Ovary (tissue), 9 donors: ENCODE measurements around the gene TMEM221. TPM values are rescaled to one million over a fixed set of nuclear protein-coding genes. Genes with fewer than 3 reads are reported as not detected.

Experiments used
- DNase-seq, 5 donors: peaks; one replicate each; pipeline ENCODE4 v3.0.0-alpha.2; 2019 to 2020
- H3K27ac ChIP-seq, 2 donors: fragments of 200-600 bp; one replicate each; pipeline versions ENCODE4 v1.5.1 to v1.8.0; 2019 to 2022
- H3K27me3 ChIP-seq: fragments of 200-600 bp; one replicate; pipeline ENCODE4 v1.8.0; 2022
- H3K36me3 ChIP-seq: fragments of 200-600 bp; sonication (generic); one replicate; pipeline ENCODE4 v1.5.1; 2019
- H3K4me1 ChIP-seq: one replicate; pipeline ENCODE4 v1.8.1; 2013; ENCODE audit warnings: mild to moderate bottlenecking, moderate library complexity; ENCODE audit not compliant: insufficient read depth
- H3K4me3 ChIP-seq: fragments of 200-600 bp; sonication (generic); one replicate; pipeline ENCODE4 v1.5.1; 2017
- H3K9me3 ChIP-seq, 2 donors: fragments of 200-600 bp in 1 of 2; sonication (generic) in 1 of 2; one replicate each; pipeline versions ENCODE4 v1.5.1 to v1.8.1; 2013 to 2019; ENCODE audit warnings: mild to moderate bottlenecking in 1 of 2, moderate library complexity in 1 of 2
- EP300 ChIP-seq: sonication (generic); formaldehyde crosslinking; IDR thresholded peaks from one replicate; pipeline ENCODE4 v1.6.1; 2017; ENCODE audit warnings: antibody characterized with exemption
- POLR2A ChIP-seq: fragments of 450-650 bp; IDR thresholded peaks from one replicate; pipeline ENCODE4 v1.6.1; 2017; ENCODE audit warnings: antibody characterized with exemption, mild to moderate bottlenecking, moderate library complexity
- WGBS, 3 donors: extraction: QIAGEN DNeasy Blood & Tissue Kit in 1 of 3; methylation state at CpG; one replicate each; pipeline versions ENCODE4 v1.1.5 to v1.1.7; 2013 to 2017; 5-methylcytosine and 5-hydroxymethylcytosine counted together
- intact Hi-C, 4 donors: fragments of 100-400 bp; cut with DNase I; formaldehyde crosslinking; loops; one replicate each; pipeline versions ENCODE4 v1.11.0 to v1.15.1; 2022 to 2023
- polyA plus RNA-seq, 2 donors: library from polyadenylated mRNA; stranded (reverse); fragments of 200-250 nt in 1 of 2; fragments of 350-450 nt in 1 of 2; fragmentation: Illumina TruSeq in 1 of 2; extraction: RNeasy Lipid Tissue Mini Kit (QIAGEN cat#74804) in 1 of 2; gene quantifications; one replicate each; pipeline ENCODE4 v1.2.3, GENCODE V29; 2013 to 2014
- total RNA-seq, 7 donors: library from RNA; depleted of rRNA in 2 of 7; stranded (reverse); fragments of >200 nt in 2 of 7; fragmentation: NEBNext Ultra II Directional in 3 of 7; extraction: Animal tissue kit (Norgen Biotek cat#: 25700) in 3 of 7; gene quantifications; one replicate each; pipeline versions ENCODE4 v1.1.0 to v1.2.4, GENCODE V29; 2016 to 2023
- TF ChIP-seq, protein P1 (sequence below), 3 donors: fragments of 450-650 bp in 2 of 3; fragments of 200-600 bp in 1 of 3; IDR thresholded peaks; one replicate each; pipeline versions ENCODE4 v1.5.1 to v1.8.0; 2016 to 2022; ENCODE audit warnings: antibody characterized with exemption in 3 of 3, mild to moderate bottlenecking in 1 of 3
- donor health status: DM: no; HTN: no; CAD: no; lungs with moderate emphysema.
- donor health status: DM: no; HTN: no; CAD: no.
- donor health status: Bipolar disorder and iron deficiency.
- donor health status: DM: yes; HTN: yes; CAD: no.
- donor health status: DM: no; HTN: no; CAD: no.
- donor health status: DM: yes; HTN: yes; CAD: no.

The TMEM221 gene
- total and polyA plus RNA-seq, 9 donors, result 1.4 to 14.1 (median 6.5) TPM

DNA sequence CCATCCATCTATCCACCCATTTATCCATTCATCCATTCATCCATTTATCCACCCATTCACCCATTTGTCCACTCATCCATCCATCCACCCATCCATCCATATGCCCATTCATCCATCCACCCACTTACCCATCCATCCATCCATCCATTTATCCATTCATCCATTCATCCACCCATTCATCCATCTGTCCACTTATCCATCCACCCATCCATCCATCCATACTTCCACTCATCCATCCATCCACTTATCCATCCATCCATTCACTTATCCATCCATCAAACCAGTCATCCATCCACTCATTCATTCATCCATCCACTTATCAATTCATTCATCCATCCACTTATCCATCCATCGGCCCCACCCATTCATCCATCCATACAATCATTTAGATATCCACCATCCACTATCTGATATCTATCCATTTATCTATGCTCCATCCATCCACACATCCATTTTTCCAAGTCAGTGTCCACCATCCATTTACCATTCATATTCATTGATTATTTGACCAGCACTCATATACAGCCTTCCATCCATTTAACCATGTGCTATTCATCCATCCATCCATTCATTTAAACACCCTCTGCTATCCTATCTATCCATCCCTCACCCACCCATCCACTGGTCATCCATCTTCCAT lies 2.8 kb downstream of the TMEM221 start:
- Histone ChIP-seq H3K36me3 (no peaks in the 10 kb centered on the region), H3K27ac (no peak overlapping the region), H3K9me3 (no peaks in the 10 kb centered on the region), H3K4me1 (peaks cover 2% of the 10 kb centered on the region), H3K27me3 (no peaks in the 10 kb centered on the region), H3K4me3 (no peak overlapping the region)
- intact Hi-C loops, result no loop called here
- TF ChIP-seq EP300 (no peak), POLR2A (no peak)
- TF ChIP-seq, protein P1, sequence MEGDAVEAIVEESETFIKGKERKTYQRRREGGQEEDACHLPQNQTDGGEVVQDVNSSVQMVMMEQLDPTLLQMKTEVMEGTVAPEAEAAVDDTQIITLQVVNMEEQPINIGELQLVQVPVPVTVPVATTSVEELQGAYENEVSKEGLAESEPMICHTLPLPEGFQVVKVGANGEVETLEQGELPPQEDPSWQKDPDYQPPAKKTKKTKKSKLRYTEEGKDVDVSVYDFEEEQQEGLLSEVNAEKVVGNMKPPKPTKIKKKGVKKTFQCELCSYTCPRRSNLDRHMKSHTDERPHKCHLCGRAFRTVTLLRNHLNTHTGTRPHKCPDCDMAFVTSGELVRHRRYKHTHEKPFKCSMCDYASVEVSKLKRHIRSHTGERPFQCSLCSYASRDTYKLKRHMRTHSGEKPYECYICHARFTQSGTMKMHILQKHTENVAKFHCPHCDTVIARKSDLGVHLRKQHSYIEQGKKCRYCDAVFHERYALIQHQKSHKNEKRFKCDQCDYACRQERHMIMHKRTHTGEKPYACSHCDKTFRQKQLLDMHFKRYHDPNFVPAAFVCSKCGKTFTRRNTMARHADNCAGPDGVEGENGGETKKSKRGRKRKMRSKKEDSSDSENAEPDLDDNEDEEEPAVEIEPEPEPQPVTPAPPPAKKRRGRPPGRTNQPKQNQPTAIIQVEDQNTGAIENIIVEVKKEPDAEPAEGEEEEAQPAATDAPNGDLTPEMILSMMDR (IDR thresholded peaks at IDR 0.05), result no peak
- WGBS, 3 donors, result 94 to 97% (median 96%) methylated on average over 1 of the region's 1 CpG
- DNase-seq, result no peak

DNA sequence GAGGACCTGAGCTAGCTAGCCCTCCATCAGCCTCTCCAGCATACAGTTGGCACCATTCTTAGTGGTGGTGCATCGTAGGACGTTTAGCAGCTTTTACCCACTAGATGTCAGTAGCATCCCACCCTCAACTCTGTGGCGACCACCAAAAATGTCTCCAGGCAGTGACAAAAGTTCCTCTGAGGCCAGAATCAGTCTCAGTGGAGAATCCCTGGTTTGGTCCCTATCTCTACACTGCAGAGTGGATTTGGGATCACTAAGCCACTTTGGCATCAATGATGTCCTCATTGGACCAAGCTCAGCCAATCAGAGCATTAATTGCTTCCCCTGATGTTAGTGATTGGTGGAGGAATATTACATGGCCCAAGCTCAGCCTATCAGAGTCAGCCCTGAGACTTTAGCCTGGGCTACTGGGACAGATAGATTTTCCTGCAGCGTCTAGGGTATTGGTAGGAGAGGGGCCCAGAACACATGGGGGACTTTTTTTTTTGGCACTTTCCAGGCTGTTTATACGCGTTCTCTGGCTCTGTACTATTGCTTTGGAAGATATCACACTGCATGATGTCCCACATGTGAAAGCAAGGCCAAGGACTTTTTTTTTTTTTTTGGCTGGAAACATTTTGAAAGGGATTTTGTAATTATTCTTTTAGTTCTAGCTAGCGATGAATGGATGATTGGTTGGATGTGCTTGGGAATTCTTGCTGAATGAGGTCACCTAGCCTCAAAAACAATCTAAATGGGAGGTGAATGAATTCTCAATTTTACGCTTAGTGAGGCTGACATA lies 7.0 kb downstream of the TMEM221 start:
- intact Hi-C loops, result no loop called here
- H3K27ac ChIP-seq, result peak overlapping the region; percentile 19 to 26
- H3K9me3 ChIP-seq, result no peaks in the 10 kb centered on the region
- H3K27me3 ChIP-seq, result no peaks in the 10 kb centered on the region
- TF ChIP-seq POLR2A (no peak), EP300 (no peak)
- TF ChIP-seq, protein P1 (IDR thresholded peaks at IDR 0.05), result peak in 1 of 3 donors; percentile 24
- 20 to 40% (median 30%) methylated on average over 8 of the region's 8 CpGs for WGBS, 3 donors
- H3K4me1 ChIP-seq, result no peaks in the 10 kb centered on the region
- no peak overlapping the region for H3K4me3 ChIP-seq
- DNase-seq, result no peak
- H3K36me3 ChIP-seq, result no peaks in the 10 kb centered on the region

- Histone ChIP-seq H3K4me1 (no peaks in the 10 kb centered on the region), H3K27me3 (no peaks in the 10 kb centered on the region), H3K4me3 (no peak overlapping the region), H3K36me3 (no peaks in the 10 kb centered on the region), H3K27ac (no peak overlapping the region), H3K9me3 (no peaks in the 10 kb centered on the region)
- TF ChIP-seq, protein P1 (IDR thresholded peaks at IDR 0.05), result no peak
- TF ChIP-seq POLR2A, result no peak
- no peak for TF ChIP-seq EP300
- no peak for DNase-seq
- WGBS, 3 donors, result 78 to 86% (median 79%) methylated on average over 7 of the region's 7 CpGs
- intact Hi-C loops, result no loop called here
Observed at GRCh38 chr19:17436874-17437267, 11.6 kb downstream of the TMEM221 start.

DNA sequence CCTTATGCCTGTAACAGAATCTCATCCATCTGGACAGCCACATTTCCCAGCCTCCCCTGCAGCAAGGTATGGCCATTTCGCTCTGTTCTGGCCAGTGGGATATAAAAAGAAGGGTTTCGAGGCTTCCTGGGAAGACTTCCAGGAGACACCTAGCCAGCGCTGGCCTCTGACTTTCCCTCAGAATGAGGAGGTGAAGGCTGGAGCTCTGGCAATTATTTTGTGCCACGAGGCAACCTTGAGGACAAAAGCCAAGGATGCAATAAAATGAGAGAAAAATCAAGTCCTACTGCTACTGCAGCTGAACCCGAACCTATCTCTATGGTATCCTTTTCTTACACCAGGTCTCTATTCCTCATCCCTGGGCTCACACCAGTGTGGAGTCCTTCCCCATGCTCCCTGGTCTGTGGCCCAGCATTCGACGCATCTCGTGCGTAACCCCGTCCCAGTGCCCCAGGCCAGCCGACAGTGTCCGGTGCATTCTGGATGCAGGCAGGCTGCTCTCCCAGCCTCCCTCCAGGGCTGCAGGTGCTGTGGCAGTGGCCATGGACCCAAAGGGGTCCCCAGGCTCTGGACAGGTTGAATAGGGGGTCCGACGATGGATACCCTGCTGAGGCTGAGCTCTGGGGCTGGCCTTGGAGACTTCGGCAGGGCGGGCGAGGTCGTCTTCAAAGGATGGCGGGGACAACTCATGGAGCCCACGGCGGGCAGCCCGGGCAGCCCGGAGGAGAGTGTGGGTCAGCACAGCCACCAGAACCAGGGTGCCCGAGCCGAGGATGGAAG lies 12.2 kb downstream of the TMEM221 start:
- TF ChIP-seq EP300 (no peak), POLR2A (no peak)
- TF ChIP-seq, protein P1 (IDR thresholded peaks at IDR 0.05), result no peak
- H3K27ac ChIP-seq, result no peak overlapping the region
- 95 to 96% (median 96%) methylated on average over 25 of the region's 25 CpGs for WGBS, 3 donors

More for the DNA sequence above, 12.2 kb downstream of the TMEM221 start:
- H3K4me3 ChIP-seq, result no peak overlapping the region
- intact Hi-C loops, result no loop called here
- no peaks in the 10 kb centered on the region for H3K9me3 ChIP-seq
- H3K36me3 ChIP-seq, result no peaks in the 10 kb centered on the region
- no peaks in the 10 kb centered on the region for H3K4me1 ChIP-seq
- DNase-seq, result no peak
- H3K27me3 ChIP-seq, result no peaks in the 10 kb centered on the region
